ENCODE measurements around the gene ARPC5.

- TF ChIP-seq CTCF (IDR thresholded peaks at IDR 0.05) (no peak), POLR2AphosphoS5 (IDR thresholded peaks at IDR 0.05) (no peak), POLR2A (IDR thresholded peaks at IDR 0.05) (no peak)
These were observed 11.2 kb upstream of the ARPC5 start for GRCh38 chr1:183646776-183647175.

All from transverse colon (tissue), 4 donors.